NCI-H748 (cell line): ENCODE results near the gene SH3PXD2A.
"Not testable (repeated sequence)": the region's sequence is repeated elsewhere in the genome, so short reads cannot be mapped to it uniquely, and the experiment has no call there.

ENCODE experiments used
- DNase-seq: peaks from one replicate; lab custom pipeline; 2025; ENCODE audit not compliant: unreplicated experiment; lab: John Stamatoyannopoulos, UW

SH3PXD2A gene

DNA sequence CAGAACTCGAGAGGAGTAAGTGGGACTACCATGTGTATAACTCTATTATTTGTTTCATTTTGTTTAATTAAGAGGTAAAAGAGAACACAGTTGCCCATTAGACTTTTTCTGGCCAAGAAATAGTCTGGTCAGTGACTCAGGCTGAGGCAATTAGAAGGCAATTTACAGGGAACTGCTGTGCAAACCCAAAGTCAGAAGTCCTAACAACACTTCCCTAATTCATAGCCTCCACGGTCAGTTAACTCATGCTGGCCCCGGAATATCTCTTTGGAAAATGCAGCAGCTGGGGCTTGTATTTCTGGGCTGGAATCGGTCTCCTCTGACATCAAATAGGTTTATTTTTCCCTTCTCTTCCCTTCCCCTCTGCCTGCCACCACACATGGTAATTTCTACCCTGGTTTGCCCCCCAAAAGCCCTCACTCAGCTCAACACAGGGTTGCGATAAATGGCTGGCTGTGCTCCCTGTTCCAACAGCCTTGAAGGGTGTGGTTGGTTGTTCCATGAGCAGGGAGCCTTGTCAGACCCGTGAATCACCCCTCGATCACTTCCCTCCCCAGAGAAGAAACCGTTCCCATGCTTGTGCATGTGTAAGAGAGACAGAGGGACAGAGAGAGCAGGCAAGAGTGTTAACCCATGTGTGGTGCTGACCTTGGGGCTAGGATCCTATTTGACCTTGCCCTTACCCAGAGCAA lies 5.3 kb downstream of the SH3PXD2A start:
- no peak for DNase-seq

DNA sequence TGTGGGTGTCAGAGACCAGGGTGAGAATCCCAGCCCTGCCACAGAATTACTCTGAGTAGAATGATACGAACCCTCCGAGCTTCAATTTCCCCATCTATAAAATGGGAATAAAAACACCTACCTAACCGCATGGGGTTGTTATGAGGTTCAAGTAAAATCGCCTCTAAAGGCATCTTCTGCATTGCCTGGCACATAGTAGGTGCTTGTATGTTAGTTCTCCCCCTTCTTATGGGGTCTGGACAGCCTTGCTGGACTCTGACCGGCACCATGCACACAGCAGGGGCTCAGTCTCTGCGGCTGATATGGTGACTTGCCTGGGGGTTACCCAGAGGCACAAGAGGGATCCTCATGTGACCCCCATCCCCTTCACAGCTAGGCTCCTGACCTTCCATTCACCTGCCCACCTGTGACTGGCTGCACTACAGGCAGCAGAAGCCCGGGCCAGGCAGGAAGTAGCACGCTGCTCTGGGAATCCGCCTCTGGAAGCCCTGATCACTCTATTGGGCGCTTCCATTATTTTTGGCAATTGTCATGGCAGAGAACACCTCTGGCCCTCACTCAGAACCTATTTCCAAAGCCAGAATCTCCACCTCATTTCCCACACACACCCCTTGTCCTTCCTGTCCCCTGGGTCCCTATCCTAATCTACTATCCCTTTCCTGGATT lies 6.0 kb downstream of the SH3PXD2A start:
- DNase-seq, result no peak

DNA sequence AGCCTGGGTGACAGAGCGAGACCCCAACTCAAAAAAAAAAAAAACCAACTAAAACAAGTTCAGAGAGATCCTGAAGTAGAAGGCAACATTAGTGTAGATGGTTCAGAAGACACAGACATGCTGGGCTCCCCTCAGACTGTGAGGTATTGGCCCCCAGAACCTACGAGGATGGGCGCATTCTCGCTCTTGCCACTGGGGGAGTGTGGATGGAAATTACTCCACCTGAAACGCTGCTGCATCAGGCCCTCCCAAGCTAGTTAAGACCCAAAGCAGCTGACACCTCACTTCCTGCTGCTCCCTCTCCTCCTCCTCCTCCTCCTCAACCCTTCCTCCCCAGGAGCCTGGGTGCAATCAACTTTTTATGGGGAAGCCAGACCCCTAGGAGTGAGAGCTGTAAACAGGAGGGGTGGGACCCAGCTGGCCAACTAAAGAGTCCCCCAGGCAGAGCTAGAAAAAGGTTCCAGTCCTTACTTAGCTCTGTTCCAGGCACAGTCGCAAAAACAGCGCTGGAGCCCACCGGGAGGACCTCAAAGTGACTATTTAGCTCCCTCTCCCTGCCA lies 7.4 kb downstream of the SH3PXD2A start:
- no peak for DNase-seq

DNA sequence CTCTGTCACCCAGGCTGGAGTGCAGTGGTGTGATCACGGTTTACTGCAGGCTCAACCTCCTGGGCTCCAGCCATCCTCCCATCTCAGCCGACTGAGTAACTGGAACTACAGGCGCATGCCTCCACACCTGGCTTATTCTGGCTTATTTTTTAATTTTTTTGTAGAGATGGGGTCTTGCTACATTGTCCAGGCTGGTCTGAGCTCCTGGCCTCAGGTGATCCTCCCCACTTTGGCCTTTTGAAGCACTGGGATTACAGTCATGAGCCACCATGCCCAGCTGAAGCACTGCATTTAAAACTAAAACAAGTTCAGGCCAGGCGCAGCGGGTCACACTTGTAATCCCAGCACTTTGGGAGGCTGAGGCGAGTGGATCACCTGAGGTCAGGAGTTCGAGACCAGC lies 8.0 kb downstream of the SH3PXD2A start:
- DNase-seq, result no peak

DNA sequence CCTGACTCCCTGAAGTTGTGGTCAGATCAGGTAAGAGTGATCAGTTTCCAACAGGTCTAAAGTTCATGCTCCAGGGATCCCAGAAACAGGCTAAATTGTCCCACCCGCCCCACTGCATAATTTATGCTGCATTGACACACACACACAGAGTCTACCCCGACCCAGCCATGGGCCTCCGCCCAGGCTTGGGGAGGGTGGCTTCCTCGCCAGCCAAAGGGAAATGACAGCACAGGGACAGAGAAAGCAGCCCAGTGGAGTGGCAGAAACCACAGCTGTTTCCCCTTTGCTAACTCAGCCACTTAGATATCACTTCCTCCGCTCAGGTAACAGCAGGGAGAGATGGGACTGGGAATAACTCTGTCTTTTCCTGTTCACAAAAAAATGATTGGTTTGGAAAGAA lies 9.4 kb downstream of the SH3PXD2A start:
- no peak for DNase-seq

DNA sequence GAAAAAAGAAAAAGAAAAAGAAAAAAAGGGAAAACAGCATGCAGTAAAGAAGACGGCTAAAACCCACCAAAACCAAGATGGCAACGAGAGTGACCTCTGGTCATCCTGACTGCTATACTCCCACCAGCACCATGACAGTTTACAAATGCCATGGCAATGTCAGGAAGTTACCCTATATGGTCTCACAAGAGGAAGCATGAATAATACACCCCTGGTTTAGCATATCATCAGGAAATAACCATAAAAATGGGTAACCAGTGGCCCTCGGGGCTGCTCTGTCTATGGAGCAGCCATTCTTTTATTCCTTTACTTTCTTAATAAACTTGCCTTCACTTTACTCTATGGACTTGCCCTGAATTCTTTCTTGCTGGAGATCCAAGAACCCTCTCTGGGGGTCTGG lies 10.0 kb downstream of the SH3PXD2A start:
- not testable (repeated sequence) for DNase-seq

DNA sequence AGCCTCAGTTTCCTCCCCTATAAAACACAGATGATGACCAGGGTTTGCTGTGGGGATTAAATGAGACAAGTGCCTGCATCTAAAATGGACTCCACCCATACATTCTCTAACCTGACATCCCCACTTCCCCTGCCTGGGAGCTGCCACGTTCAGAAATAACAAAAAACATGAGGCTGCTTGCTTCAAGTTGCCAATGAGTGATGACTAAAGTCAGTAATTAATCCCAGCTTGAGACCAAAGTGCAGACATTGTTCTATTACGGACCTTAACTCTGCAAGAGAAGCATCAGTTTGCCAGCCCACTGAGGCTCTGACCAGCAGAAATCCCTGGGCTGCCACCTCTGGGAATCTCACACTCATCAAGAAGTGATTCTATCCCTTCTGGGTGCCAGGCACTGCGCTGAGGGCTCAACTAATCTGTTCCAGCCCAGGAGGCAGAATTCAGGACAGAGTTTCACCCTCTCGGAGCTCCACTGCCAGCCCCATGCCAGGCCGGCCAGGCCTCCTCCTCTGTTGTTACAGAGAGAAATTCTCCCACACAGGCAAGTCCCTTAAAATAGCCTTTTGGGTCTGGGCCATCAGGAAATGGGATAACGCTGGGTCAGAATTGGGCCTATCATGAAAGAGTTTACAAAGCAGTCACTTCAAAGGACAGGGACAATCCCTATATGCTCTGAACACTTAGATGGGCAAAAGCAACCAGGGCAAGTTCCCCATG lies 11.4 kb downstream of the SH3PXD2A start:
- no peak for DNase-seq

DNA sequence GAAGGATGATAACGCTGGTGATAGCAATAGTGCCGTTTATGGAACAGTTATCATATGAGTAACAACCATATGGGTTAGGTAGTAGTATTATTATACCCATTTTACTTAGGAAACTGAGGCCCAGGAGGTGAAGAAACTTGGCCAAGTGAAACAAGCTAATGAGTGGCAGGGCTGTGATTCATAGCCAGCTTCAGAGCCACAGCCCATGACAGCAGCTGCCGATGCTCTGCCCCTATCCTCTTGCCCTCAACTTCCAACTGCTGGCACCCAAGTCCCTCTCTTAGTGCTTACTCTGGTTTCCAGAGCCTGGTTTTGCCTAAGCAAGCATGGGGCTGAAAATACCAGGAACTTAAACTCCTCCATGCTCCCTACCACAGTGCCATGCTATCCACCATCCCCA lies 12.3 kb downstream of the SH3PXD2A start:
- DNase-seq, result no peak

DNA sequence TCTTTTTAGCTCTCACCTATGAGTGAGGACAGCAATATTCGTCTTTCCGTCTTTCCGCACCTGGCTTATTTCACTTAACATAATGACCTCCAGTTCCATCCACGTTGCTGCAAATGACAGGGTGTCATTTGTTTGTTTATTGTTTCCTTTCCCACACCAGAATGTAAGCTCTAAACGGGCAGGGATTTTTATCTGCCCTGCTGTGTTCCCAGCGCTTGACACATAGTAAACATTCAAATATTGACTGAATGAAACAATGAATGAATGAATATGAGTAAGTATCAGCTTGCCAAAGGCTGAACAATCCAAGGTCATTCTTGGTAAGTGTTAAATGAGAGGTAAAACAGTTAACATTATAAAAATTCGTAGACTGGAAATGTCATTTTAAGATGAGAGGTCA lies 12.8 kb downstream of the SH3PXD2A start:
- DNase-seq, result peak; percentile 90

DNA sequence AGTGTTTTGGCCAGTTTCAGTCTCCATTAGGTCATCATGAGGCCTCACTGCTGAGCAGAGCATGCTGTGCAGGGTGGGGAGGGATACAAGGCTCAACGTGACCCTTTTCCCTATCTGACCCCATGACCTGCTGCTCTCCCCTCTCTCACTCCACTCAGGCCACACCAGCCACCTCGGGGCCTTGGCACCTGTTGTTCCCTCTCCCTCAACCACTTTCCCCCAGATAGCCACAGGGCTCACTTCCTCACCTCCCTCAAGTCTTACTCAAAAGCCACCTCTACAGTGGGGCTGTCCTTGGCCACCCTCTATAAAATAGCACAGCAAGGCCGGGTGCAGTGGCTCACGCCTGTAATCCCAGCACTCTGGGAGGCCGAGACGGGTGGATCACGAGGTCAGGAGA lies 13.9 kb downstream of the SH3PXD2A start:
- DNase-seq, result no peak

DNA sequence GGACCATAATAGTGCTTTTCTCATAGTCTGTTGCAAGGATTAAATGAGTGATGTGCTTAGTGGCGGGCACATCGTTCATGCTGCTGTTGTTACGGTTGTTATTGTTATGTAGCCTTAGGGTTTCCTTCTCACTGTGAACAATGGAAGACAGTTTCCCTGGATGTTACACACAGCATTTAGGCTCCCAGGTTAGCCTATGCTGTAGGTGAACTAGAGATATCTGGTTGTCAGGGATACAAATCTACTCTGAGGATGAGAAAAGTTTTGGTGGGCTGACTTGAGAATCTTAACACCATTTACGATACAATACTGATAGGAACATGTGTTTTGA lies 14.7 kb downstream of the SH3PXD2A start:
- DNase-seq, result no peak

DNA sequence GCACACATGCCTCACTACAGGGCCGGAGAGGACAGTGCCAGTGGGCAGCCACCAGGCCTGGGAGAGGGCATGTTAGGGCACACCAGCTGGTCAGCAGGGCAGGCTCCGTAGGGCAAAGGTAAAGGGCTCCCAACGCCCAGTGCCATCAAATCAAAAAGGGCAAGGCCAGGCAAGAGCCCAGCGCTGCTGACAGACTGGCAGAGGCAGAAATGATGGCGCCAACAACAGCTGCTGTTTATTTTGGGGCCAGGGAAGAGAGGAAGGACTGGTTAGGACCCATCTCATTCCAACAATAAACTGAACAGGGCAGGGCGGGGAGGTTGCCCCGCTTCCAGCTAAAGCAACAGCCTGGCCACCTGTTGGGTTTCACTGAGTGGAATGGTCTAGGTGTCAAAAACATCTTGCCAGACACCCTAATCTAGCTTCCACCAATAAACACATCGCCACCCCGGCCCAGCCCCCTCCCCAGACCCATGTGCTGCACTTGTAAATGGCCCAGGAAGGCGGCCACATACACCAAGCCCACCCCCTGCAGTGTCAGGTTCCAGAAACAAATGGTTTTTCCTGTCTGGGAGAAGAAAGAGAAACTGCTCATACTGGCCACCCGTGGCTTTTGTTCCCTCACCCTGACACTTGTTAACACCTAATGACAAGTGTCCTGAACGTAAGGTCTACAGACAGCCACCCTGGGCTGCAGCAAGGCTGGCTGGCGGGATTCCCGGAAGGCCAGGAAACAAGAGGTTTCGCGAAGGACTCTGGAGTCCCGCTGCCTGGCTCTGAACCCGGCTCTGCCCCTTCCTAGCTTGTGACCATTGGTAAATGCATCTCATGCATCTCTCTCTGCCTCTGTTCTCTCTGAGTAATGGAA lies 15.3 kb downstream of the SH3PXD2A start:
- DNase-seq, result peak; percentile 50

DNA sequence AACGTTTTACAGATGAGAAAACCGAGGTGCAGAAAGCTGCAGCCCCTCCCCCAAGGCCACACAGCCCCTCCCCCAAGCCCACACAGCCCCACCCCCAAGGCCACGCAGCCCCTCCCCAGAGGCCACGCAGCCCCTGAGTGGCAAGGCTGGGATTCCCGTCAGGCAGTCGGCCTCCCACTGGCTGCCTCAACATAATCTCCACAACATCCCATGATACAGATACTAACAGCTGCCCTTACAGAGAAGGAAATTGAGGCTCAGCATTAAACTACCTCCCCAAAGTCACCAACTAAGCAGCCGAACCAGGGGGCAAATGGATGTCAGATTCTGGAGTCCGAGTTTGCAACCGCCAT lies 15.9 kb downstream of the SH3PXD2A start:
- DNase-seq, result no peak

DNA sequence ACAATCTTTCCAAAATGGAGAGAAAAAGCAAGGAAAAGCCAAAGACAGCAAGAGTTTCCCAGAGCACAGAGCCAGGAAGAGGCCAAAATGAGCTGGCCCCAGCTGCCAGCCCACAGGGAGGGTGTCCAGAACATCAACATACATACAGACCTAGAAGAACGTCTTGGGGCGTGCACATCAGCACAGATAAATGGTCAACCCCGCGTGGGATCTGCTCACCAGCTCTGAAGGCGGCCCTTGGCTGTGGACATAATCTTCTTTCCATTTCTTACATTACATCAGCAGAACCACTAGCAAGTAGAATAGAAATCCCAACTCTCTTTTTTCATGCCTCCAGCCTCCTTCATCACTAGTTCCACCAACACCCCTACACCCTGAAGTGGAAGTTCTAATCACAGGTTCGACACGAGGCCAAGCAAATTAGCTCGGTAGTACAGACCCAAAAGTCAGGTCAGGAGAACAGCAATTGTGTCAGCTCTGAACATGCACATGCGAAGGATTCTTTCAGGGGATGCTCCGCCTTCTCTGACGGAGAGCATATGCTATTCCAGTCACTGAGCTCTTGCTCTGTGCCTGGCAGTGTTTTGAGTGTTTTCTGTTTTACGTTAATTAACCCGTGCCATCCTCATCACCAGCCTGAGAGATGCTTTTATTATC lies 16.4 kb downstream of the SH3PXD2A start:
- DNase-seq, result no peak

DNA sequence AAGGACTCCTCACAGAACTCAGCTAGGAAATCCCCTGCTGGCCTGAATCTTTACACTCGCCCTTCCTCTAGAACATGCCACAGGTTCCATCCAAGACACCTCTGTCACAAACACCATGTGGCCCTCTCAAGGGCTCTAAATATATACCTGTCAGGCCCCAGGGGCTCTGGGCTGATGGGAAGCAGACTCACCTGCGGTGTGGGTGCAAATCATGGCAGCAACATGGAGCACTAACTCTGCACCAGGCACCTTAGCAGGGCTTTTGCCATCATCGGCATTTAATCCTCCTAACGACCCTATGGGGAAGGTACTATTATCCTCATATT lies 17.3 kb downstream of the SH3PXD2A start:
- no peak for DNase-seq

DNA sequence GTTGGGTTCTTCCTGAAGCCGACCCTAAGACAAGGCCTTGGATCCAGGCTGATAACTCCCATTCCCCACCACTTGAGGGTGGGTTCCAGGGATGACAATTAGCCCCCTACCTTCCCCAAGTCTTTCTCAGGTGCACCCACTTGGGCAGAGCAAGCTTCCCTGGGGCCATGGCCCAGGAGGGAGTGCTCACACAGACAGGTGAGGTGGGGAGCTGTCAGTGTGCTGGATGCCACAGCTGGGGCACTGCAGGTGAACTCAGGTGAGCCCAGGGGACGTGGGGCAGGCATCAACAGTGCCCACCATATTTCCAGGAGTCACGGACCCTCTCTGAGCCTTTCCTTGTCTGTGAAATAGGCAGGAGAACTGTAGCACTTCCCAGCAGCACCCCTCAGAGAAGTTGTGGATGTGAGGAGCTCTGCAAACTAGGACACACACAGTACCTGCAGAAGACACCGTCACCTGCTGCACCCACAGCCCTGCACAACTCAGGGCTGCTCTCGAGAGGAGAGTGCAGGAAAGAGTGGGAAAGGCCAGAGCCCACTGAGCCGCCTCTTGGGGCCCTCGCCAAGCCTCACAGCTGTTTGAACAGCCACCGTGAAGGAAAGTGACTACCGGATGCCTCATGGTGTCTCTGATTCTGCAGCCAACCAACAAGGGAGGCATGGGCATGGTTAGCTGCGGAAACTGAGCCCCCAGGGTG lies 17.9 kb downstream of the SH3PXD2A start:
- no peak for DNase-seq

DNA sequence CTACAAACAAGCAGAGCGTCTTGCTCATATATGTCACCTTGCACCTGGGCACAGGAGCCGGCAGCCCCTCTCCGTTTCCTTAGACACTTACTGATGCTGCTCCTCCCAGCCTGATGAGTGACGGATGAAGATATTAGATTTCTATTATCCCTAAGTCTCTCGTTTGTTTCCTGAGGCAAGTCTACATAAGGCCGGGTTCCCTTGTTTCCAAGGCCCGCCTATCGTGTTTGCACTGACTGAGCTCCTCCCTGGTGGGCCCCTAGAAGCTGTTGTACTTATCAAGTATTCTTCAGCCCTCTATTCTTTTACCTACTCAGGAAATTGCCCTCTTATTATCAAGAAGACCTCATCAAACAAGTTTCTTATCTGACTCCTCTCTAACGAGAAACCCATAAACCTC lies 18.5 kb downstream of the SH3PXD2A start:
- DNase-seq, result no peak

DNA sequence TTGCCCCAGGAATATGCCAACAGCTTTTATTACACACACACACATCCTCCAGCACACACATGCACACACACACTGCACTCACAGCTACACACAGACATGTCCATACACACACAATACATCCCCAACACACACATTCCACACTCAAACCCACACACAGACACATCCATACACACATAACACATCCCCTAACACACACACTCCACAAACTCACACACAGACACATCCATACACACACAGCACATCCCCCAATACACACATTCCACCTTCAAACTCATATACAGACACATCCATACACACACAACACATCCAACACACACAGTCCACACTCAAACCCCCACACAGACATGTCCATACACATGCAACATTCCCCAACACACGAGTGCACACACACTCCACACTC lies 19.1 kb downstream of the SH3PXD2A start:
- no peak for DNase-seq

DNA sequence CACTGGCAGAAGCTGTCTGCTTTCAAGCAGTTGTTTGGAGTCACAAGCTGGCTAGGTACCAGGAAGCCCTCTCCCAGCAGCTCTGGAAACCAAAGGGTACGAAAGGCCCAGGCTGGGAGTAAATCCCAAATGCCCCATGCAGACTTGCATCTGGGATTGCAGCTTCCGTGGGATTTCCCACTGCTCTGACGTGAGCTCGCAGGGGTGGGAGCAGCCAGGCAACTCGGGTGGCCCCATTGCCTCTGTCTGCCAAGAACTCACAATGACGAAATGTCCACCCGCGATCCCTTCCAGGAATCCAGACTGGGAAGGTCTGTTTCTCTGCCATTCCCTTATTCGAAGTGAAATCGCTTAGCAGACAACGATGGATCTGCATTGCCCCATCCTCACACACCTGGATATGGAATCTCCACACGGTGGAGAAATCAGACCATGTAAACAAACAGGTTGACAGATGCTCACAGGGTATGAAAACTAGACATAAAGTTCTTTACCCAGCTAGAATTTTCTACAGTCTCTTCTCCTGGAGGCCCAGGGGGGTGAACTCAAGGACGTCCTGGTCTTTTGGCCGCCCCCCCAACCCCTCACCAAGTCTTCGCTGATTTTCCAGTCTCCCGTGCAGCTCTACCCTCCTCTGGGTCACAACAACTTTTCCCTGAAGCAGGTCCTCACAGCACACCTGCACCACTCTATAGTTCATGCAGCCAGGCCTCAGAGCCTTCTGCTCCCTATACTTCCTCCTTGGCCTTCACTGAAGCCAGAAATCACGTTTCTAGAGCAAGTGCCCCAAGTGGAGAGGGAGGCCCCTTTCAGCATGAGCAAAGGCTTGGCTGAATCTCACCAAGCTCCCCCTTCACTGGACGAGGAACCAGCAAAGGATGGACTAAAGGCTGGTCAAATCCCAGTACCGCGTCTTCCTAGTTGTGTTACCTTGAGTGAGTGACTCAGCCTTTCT lies 20.0 kb downstream of the SH3PXD2A start:
- DNase-seq, result no peak
